Measurements from ENCODE around the gene GBE1.

GBE1 gene

DNA sequence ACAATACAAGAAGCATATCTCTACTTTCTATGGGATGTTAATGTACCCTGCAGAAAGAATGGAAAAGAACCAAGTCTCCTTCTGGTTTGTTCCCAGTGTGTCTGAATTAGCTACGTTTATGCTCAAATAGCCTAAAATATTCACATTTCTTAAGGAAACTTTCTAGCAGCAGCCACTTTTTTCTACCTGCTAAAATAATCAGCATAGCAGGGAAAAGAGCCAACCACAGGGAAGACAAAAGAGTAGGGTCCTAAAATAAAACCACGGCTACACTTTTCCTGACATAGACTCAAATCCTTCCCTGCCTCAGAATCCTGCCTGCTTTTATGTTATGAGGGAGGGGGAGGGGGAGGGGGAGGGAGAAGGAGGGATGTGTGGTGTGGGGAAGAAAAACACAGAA is 136.7 kb downstream of the GBE1 start:
- no peak for DNase-seq (ENCODE audit: low read depth in 1 of 2, low spot score in 1 of 2)

DNA sequence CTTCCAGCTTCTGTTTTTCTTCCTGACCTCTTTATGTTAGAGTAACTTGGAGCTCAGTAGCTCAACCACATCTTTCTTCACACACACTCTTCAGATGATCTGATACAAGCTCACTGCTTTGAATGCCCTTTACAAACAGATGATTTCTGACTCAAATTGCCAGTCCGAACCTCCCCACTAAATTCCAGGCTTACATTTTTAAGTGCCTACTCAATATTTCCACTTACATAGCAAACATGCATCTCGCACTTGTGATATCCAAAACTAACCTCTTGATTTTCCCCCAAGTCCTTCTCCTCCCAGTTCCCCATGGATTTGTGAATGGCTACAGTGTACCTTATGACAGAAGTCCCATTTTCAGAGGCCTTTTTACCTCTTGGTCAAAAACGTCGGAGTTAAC is 139.1 kb downstream of the GBE1 start:
- no peak for DNase-seq (ENCODE audit: low read depth in 1 of 2, low spot score in 1 of 2)

DNA sequence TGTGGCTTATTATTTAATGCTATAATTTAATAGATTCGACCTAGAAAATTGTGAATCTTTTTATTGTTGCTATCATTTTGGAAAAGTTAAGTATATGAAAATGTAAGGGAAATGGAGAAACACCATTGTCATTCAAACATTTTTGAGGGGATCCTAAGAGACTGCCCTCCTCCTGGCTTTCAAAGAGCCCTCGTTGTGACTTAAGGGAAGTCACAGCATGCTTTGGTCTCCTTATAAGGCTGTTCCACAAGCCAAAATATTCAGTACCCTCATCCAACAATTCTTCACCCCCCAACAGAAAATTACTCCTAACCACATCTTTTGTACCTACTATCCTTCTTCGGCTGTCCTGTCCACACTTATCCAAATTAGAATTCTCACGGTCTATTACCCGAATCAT is 140.2 kb downstream of the GBE1 start:
- DNase-seq (ENCODE audit: low read depth in 1 of 2, low spot score in 1 of 2), result no peak

DNA sequence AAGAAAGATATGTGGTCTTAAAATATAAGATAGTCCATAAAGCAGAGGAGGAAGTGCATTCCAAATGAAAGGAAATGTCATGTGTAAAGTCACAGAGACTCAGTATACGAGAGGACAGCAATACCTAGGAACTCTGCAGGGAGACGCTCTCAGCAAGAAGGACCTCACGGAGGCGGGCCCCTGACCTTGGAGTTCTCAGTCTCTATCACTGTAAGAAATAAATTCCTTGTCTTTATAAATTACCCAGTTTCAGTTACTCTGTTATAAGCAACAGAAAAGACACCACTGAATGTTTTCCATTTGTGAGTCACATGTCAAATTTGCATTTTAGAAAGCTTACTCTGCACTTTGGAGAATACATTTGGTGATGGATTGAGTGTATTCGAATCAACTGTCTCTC is 140.6 kb downstream of the GBE1 start:
- no peak for DNase-seq (ENCODE audit: low read depth in 1 of 2, low spot score in 1 of 2)

DNA sequence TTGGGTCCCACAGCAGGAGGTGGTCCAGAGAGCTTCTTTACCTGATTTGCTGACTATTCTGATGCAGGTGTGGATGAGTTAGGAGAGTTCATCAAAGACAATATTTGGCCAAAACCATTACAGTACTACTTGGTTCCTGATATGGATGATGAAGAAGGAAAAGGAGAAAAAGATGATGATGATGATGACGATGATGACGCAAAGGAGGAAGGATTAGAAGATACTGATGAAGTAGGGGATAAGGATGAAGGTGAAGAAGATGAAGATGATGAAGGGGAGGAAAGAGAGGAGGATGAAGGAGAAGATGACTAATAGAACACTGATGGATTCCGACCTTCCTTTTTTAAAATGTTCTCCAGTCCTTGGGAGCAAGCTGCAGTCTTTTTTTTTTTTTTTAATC is 148.7 kb downstream of the GBE1 start:
- no peak for DNase-seq (ENCODE audit: low read depth in 1 of 2, low spot score in 1 of 2)

DNA sequence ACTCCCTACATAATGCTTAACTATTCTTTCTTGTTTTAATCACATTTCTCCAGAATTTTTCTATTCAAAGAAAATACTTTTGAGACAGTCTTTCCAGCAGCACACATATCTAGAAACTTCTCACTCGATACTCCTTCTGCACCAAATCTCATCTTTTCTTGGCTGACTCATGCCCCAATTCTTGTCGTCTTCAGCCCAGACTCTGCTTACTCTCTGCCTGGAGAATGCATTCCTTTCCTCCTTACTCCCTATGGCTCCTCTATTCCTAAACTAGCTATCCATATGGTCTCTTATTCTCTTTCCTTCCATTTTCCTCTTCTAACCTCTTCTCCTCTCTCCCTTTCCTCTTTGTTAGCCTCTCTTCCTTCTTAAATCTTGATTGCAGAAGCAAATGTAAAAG is 158.7 kb downstream of the GBE1 start:
- DNase-seq (ENCODE audit: low read depth in 1 of 2, low spot score in 1 of 2), result no peak

DNA sequence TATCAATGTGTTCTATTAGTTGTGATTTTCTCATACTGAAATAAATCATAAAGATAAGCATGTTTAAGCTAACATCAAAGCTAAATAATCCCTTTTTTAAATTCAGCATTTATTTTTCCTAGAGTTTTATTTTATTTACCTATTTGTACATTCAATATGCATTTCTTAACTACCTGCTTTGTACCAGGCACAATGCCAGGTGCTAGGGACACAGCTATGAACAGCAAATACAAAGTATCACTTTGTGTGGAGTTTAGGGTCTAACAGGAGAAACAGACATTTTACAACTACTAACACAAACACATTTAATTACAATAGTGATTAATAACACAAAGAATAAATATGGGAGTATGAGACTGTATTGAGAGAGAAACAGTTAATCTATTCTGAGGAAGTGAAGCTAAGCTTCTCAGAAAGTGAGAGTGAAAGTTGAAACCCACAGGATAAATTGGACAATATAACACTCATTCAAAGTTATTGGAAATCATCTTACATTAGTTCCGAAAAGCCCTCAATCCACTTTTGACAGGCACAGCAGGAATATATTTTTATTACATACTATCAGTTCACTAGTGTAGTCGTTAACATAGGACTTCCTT is 159.6 kb downstream of the GBE1 start:
- DNase-seq (ENCODE audit: low read depth in 1 of 2, low spot score in 1 of 2), result no peak

DNA sequence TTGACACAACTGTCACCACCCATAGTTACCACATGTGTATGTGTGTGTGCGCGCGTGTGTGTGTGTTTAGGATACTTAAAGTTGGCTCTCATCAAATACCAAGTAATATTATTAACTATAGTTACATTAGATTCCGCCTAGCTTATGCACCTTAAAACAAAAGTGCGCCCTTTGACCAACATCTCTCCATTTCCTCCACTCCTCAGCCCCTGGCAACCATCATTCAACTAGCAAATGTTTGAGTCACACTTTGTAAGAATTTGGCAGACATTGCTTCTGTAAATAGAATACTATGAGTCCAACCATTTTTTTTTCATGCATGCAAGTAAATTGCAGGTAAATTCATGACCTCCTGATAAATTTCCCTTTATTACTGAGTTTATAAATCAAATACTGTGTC is 169.3 kb downstream of the GBE1 start:
- no peak for DNase-seq (ENCODE audit: low read depth in 1 of 2, low spot score in 1 of 2)

DNA sequence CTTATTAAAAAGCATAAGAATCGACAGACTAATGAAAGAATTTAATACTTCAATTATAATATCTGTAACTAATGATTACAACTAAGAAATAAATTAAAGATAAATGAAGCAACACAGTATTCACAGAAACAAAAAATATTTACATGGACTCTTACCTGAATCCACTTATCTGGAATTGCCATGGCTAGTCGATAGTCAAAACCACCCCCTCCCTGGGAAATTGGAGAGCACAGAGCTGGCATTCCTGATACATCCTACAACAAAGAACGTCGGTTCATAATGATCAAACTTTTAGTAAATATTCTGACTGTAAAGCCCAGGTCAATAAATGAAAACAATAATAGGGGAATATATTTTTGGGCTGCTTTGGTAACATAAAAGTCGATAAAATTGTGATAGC is 175.5 kb downstream of the GBE1 start:
- DNase-seq (ENCODE audit: low read depth in 1 of 2, low spot score in 1 of 2), result no peak

DNA sequence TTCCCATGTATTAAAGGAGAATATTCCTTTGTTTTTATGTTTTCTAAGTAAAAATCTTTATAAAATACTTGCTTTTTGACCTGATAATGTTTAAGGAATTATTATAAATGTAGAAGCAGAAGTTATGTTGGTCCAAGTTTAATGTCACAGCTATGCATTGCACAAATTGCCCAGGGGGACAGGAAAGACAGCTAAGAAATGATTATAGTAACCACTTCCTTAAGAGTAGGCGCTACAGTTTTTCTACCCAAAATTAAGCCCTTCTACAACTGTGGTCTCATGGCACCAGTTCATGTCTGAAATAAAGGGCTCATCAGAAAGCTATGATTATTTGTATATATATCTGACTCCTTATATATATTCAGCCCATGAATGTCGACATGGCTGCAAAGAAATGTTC is 176.4 kb downstream of the GBE1 start:
- no peak for DNase-seq (ENCODE audit: low read depth in 1 of 2, low spot score in 1 of 2)

DNA sequence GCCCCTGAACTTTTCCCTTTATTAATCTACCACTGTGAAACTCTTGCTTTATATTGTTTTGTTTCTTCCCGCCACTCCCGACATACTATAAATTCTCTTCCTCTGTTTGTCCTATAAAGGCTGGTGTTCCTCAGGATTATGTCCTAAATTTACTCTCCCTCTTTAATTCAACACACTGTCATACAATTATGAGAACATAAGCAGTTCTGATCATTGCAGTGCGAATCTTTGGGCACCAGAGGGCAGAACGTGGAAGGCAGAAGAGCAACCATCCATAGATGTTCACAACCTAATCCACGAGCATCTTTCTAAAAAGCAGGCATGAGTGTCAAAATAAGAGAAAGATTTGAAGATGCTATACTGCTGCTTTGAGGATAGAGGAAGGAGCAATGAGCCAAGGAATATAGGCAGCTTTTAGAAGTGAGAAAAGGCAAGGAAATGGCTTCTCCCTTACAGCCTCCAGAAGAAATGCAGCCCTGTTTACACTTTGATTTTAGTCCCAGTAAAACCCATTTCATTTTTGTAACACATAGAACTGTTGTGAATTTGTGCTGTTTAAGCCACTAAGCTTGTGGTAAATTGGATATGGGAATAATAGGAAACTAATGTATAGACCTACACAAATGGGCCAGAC is 179.4 kb downstream of the GBE1 start:
- no peak for DNase-seq (ENCODE audit: low read depth in 1 of 2, low spot score in 1 of 2)

DNA sequence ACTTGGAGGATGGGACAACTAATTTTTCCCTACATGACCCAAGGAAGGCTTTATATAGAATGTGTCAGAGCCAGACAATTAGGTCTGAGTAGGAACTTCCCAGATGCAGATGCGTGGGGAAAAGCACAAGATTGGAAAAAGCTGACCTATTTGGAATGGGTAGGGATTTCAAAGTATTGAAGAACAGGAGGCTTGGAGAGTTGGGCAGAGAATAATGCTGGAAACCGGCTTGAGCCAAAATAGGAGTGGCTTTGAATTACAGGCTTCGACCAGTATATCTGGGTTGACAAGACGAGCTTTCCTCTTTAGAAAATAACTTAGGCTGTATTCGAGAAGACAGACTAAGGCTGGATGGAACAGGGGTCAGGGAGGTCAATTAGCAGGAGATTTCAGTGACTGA is 181.1 kb downstream of the GBE1 start:
- no peak for DNase-seq (ENCODE audit: low read depth in 1 of 2, low spot score in 1 of 2)

DNA sequence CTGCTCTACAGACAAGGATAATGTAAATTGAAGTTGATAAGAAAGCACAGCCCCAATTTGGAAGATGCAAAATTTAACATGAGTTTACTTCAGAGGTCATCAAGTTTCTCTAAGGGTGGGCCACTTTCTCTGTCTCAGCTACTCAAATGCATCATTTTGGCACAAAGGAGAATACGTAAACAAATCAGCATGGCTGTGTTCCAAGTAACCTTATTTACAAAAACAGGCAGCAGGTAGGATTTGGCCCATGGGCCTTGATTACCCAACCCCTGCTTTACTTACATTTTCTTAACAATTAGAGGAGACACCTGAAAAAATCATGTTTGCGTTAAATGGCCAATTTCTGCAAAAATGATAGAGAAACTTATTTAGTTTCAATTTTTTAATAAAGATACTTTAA is 181.7 kb downstream of the GBE1 start:
- DNase-seq (ENCODE audit: low read depth in 1 of 2, low spot score in 1 of 2), result no peak

DNA sequence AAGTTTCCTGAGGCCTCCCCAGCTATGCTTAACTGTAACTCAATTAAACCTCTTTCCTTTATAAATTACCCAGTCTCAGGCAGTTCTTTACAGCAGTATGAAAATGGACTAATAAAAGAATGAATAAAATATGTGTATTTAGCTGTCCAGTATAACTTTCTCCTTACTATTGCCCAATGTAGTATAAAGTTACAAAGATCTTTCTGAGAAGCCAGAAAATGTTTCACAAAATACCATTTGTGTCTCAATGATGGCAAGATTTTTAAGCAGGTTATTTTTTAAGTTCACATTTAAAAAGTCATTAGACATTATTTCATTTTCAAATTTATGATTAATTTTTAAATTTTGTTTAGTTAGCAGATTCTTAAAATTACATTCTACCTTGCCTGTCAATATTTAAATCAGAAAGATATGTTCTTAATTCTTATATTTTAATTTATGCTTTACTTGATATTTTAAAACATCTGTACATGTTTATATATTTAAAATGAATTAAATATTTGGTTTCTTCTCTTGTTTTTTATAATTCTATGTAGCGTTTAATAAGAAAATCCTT is 189.2 kb downstream of the GBE1 start:
- DNase-seq (ENCODE audit: low read depth in 1 of 2, low spot score in 1 of 2), result no peak

DNA sequence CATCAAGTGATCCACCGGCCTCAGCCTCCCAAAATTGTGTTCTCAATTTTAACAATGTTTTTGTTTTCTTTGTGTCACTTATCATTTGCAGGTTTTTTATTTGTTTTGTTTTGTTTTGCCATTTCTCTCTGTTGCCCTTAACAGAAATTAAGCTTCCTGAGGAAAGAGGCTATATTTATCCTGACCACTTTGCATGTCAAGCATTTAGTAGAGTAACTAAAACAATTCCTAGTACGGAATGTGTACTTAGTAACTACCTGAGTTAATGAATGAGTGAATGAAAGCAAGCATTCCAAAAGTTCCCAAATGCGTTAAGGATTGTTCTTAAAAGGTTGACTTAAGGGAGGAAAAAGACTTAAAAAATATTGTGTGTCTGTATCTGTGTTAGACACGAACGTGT is 193.1 kb downstream of the GBE1 start:
- DNase-seq (ENCODE audit: low read depth in 1 of 2, low spot score in 1 of 2), result no peak

DNA sequence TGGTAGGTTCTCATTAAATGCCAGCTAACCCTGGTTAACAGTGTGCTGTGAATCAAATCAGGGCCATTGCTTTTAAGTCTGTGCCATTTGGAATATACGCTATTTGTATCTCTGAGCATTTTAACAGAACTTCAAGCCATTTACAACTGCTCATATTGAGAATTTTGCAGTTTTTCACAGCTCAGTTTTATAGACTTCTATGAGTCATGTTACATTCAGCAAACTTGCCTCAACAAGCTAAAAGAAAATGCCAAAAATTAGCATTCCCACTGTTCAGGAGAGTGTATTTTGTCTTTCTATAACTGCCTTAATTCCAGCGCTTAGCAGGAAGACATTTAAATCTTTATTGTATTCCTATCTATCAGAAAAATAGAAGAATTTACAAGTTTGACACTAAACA is 196.4 kb downstream of the GBE1 start:
- no peak for DNase-seq (ENCODE audit: low read depth in 1 of 2, low spot score in 1 of 2)

DNA sequence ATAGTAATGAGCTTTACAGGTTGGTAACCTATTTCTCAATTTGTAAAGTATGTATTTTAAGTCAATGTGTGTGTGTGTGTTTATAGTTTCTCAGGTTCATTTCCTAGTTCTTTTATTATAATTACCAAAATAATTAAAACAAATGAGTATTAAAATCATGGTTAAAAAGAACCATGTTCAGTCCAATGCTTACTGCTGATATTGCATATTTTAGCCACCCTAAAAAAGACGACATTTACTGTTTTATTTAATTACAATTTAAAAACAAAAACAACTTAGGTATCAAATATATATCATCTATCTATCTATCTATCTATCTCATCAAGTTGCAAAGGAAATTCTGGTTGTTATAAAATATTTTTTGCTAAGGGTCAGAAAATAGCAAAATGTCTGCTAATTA is 203.3 kb downstream of the GBE1 start:
- DNase-seq (ENCODE audit: low read depth in 1 of 2, low spot score in 1 of 2), result no peak

DNA sequence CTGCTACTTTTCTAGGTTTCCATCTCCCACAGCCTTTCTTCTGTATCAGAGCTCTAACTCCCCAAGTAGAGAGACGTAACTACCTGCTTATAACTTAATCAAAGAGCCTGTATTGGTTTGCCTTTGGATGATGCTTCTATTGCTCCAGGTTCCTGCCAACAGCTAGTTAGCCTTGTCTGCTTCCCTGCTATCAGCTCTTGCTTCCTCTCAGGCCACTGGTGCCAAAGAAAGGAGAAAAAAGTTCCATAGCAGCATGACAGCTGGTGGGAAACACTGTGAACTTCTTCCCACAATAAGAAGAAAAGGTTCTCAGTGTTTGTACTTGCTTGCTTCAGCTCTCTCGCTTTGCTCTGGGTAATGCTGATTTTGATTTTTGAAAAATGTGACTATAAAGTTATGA is 206.6 kb downstream of the GBE1 start:
- no peak for DNase-seq (ENCODE audit: low read depth in 1 of 2, low spot score in 1 of 2)

DNA sequence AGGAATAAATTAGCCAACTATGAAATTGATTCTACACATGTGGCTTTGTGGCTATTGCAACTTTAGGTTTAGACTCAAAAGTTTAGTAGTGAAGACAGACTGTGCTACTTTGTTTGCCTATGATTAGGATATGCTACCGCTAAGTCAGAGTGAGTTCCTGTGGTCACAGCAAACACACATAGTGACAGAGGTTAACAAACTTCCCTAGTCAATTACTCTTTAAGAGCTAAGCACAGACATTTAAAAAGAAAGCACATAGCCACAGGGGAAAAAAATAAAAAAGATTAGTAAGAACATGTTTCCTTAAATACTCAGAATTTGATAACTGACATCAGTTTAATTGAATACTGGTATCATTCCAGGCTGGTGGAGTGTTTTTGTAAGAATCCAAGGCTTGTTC is 207.1 kb downstream of the GBE1 start:
- no peak for DNase-seq (ENCODE audit: low read depth in 1 of 2, low spot score in 1 of 2)

DNA sequence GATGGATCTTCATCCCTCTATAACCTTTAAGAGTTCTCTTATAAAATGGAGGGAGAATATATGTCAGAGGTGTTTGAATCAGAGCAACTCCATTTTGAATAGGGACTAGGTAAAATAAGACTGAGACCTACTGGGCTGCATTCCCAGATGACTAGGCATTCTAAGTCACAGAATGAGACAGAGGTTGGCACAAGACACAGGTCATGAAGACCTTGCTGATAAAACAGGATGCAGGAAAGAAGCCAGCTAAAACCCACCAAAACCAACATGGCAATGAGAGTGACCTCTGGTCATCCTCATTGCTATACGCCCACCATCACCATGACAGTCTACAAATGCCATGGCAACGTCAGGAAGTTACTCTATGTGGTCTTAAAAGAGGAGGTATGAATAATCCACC is 211.0 kb downstream of the GBE1 start:
- DNase-seq (ENCODE audit: low read depth in 1 of 2, low spot score in 1 of 2), result no peak

DNA sequence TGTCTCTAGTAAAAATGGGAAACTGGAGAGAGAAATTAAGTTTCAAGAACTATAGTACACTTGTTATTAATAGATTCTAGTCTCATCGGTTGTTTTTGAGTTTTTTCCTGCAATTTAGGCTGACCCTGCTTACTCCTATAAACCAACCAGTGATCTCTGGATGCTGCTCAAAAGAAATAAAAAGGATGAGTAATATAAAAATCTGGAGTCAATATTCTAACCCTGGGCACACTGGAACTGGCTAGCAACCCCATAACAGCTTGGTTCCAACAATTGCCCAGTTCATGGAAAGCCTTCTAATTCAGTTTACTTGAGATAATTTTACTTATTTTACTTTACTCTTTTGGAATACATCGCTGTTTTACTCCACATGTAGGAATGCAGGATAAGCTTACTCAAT is 211.6 kb downstream of the GBE1 start:
- DNase-seq (ENCODE audit: low read depth in 1 of 2, low spot score in 1 of 2), result no peak

DNA sequence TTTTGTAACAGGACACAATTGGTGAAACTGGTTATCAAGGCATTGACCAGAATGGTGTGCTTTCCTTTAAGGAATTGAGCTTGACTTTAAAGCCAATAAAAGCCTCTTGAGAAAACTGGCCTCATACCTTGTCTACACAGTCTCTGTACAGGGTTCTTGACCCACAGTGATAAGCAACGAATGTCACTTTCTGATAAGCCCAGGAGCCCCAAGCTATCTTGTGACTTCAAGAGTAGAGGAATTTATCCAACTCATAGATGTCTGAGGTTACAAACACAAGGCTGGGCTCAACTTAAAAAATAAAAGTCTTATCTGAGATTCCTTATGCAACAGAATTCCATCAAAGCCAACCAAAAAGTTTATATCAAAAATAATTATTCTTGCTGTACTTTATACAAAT is 212.1 kb downstream of the GBE1 start:
- DNase-seq (ENCODE audit: low read depth in 1 of 2, low spot score in 1 of 2), result no peak

DNA sequence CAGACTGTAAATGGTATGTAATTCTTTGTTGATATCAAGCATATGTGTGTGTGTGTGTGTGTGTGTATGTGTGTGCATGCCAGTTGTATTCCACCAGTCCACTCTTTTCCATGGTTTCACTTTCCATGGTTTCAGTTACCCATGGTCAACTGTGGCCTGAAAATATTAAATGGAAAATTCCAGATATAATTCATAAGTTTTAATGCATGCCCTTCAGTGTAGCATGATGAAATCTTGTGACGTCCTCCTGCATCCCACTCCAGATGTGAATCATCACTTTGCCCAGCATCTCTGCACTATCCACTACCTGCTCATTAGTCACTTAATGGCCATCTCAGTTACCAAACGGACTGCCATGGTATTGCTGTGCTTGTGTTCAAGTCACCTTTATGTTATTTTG is 215.9 kb downstream of the GBE1 start:
- no peak for DNase-seq (ENCODE audit: low read depth in 1 of 2, low spot score in 1 of 2)
